CD14-positive monocyte (primary cell): Measurements from ENCODE around the gene GRIK5. TPM values are rescaled to one million over a fixed set of nuclear protein-coding genes. Genes with fewer than 3 reads are reported as not detected.

Source experiments
- DNase-seq, 3 donors: peaks; one replicate each; pipeline ENCODE4 v3.0.0-alpha.2; 2011 to 2022
- H2AFZ ChIP-seq: 2 replicates; pipeline ENCODE4 v1.6.0; 2012; ENCODE audit warnings: mild to moderate bottlenecking, low read depth, low read length, inconsistent platforms; ENCODE audit not compliant: insufficient read depth, poor library complexity, severe bottlenecking
- H3K27ac ChIP-seq, 2 donors: 1 replicate in 1 of 2; 2 replicates in 1 of 2; pipeline ENCODE4 v1.5.1; 2012 to 2013; ENCODE audit warnings: low read length in 2 of 2, control low read depth in 1 of 2, inconsistent platforms in 1 of 2, low read depth in 1 of 2, mild to moderate bottlenecking in 1 of 2
- H3K27me3 ChIP-seq, 2 donors: one replicate each; pipeline versions ENCODE4 v1.6.0 to v1.6.1; 2011 to 2013; ENCODE audit warnings: low read length in 2 of 2; ENCODE audit not compliant: control insufficient read depth in 2 of 2, insufficient read depth in 2 of 2
- H3K36me3 ChIP-seq, 2 donors: replicated peaks in 1 of 2; 1 replicate in 1 of 2; 2 replicates in 1 of 2; pipeline versions ENCODE4 v1.5.1 to v1.6.1; 2012 to 2013; ENCODE audit warnings: low read length in 2 of 2, control low read depth in 1 of 2, inconsistent platforms in 1 of 2, mild to moderate bottlenecking in 1 of 2; ENCODE audit not compliant: insufficient read depth in 2 of 2, control insufficient read depth in 1 of 2
- H3K4me1 ChIP-seq, 2 donors: 1 replicate in 1 of 2; 2 replicates in 1 of 2; pipeline versions ENCODE4 v1.5.1 to v1.6.1; 2012 to 2013; ENCODE audit warnings: low read length in 2 of 2, control low read depth in 1 of 2, inconsistent platforms in 1 of 2, mild to moderate bottlenecking in 1 of 2, moderate library complexity in 1 of 2; ENCODE audit not compliant: insufficient read depth in 2 of 2, control insufficient read depth in 1 of 2
- H3K4me2 ChIP-seq: replicated peaks from 2 replicates; pipeline ENCODE3; 2012; ENCODE audit warnings: low read length, moderate library complexity, mild to moderate bottlenecking; ENCODE audit not compliant: poor library complexity, severe bottlenecking; ENCODE audit errors: extremely low read depth
- H3K4me3 ChIP-seq, 3 experiments: fragments of 200-600 bp in 1 of 3; sonication (generic) in 1 of 3; replicated peaks in 1 of 3; 1 replicate in 2 of 3; 2 replicates in 1 of 3; pipeline ENCODE4 v1.5.1; 2011 to 2013; ENCODE audit warnings: low read length in 3 of 3, mild to moderate bottlenecking in 3 of 3, control low read depth in 2 of 3, low read depth in 2 of 3, inconsistent platforms in 1 of 3, moderate library complexity in 1 of 3
- H3K79me2 ChIP-seq: 2 replicates; pipeline ENCODE4 v1.6.0; 2012; ENCODE audit warnings: mild to moderate bottlenecking, control low read depth, inconsistent platforms, low read length, moderate library complexity; ENCODE audit not compliant: insufficient read depth
- H3K9ac ChIP-seq: 2 replicates; pipeline ENCODE4 v1.6.0; 2017; ENCODE audit warnings: low read length, mild to moderate bottlenecking; ENCODE audit not compliant: insufficient read depth, poor library complexity, severe bottlenecking
- H3K9me3 ChIP-seq, 2 donors: replicated peaks in 1 of 2; 1 replicate in 1 of 2; 2 replicates in 1 of 2; pipeline versions ENCODE4 v1.5.1 to v1.6.1; 2012 to 2013; ENCODE audit warnings: low read length in 2 of 2, control low read depth in 1 of 2; ENCODE audit not compliant: control insufficient read depth in 1 of 2, insufficient read depth in 1 of 2
- H4K20me1 ChIP-seq: 2 replicates; pipeline ENCODE4 v1.6.0; 2012; ENCODE audit warnings: mild to moderate bottlenecking, low read length, control low read depth, moderate library complexity; ENCODE audit not compliant: insufficient read depth
- H3K27ac Mint-ChIP-seq, 7 donors: one replicate each; pipeline ENCODE4 v1.8.0; 2020; ENCODE audit warnings: mild to moderate bottlenecking in 7 of 7, mixed read lengths in 7 of 7, moderate library complexity in 6 of 7, inconsistent platforms in 2 of 7
- H3K27me3 Mint-ChIP-seq, 3 donors: one replicate each; pipeline ENCODE4 v1.8.0; 2021 to 2022; ENCODE audit warnings: low read depth in 3 of 3, mild to moderate bottlenecking in 3 of 3, mixed read lengths in 3 of 3, moderate library complexity in 3 of 3, inconsistent platforms in 1 of 3
- H3K36me3 Mint-ChIP-seq, 2 donors: one replicate each; pipeline ENCODE4 v1.8.0; 2020; ENCODE audit warnings: mixed read lengths in 2 of 2, inconsistent platforms in 1 of 2, mild to moderate bottlenecking in 1 of 2
- H3K4me1 Mint-ChIP-seq: one replicate; pipeline ENCODE4 v1.8.0; 2020; ENCODE audit warnings: mild to moderate bottlenecking, mixed read lengths
- H3K4me3 Mint-ChIP-seq, 2 donors: one replicate each; pipeline ENCODE4 v1.8.0; 2020; ENCODE audit warnings: mild to moderate bottlenecking in 2 of 2, mixed read lengths in 2 of 2, moderate library complexity in 1 of 2
- H3K9me3 Mint-ChIP-seq, 7 donors: one replicate each; pipeline ENCODE4 v1.8.0; 2020 to 2022; ENCODE audit warnings: mixed read lengths in 7 of 7, mild to moderate bottlenecking in 6 of 7, moderate library complexity in 6 of 7, inconsistent platforms in 2 of 7
- WGBS: methylation state at CpG from one replicate; pipeline ENCODE4 v1.1.5; 2013; ENCODE audit warnings: missing lambda C conversion rate; ENCODE audit not compliant: insufficient coverage; 5-methylcytosine and 5-hydroxymethylcytosine counted together
- intact Hi-C, 2 donors: fragments of 100-400 bp; cut with micrococcal nuclease; formaldehyde crosslinking; loops; one replicate each; pipeline versions ENCODE4 v1.15.0 to v1.15.1; 2023
- polyA plus RNA-seq, 3 donors: library from polyadenylated mRNA; depleted of rRNA in 1 of 3; unstranded in 2 of 3; stranded (reverse) in 1 of 3; fragments of 300-500 nt in 2 of 3; fragments of >200 nt in 1 of 3; fragmentation: Illumina TruSeq in 2 of 3; gene quantifications; 1 replicate in 2 of 3; 2 replicates in 1 of 3; pipeline ENCODE4 v1.2.3, GENCODE V29; 2012 to 2021
- TF ChIP-seq, protein P1 (sequence below): fragments of 200-600 bp; IDR thresholded peaks from one replicate; pipeline ENCODE4 v1.8.0; 2022; ENCODE audit warnings: antibody characterized with exemption, mild to moderate bottlenecking

GRIK5 gene
- polyA plus RNA-seq, 3 donors: 0.12 to 0.28 TPM; not detected in 1

DNA sequence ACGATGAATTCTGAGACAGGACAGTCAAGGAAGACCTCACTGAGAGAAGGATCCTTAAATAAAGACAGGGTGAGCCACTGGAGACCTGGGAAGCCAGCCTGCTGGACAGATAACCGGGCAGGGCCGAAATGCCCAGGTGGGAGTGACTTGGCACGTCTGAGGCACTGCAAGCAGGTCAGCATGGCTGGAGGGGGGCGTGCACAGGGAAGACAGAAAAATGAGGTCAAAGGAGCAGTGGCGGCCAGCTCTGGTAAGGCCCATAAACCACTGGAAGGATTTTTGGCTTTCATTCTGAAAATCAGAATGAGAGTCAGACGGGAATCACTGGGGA is 70.2 kb downstream of the GRIK5 start:
- H3K9ac ChIP-seq: no peak overlapping the region
- H3K27ac ChIP-seq: no peak overlapping the region
- H3K4me2 ChIP-seq: no peak overlapping the region
- H3K27me3 ChIP-seq: peaks cover 30 to 55% of the 10 kb centered on the region in 2 donors
- no peaks in the 10 kb centered on the region for H4K20me1 ChIP-seq
- TF ChIP-seq, protein P1, sequence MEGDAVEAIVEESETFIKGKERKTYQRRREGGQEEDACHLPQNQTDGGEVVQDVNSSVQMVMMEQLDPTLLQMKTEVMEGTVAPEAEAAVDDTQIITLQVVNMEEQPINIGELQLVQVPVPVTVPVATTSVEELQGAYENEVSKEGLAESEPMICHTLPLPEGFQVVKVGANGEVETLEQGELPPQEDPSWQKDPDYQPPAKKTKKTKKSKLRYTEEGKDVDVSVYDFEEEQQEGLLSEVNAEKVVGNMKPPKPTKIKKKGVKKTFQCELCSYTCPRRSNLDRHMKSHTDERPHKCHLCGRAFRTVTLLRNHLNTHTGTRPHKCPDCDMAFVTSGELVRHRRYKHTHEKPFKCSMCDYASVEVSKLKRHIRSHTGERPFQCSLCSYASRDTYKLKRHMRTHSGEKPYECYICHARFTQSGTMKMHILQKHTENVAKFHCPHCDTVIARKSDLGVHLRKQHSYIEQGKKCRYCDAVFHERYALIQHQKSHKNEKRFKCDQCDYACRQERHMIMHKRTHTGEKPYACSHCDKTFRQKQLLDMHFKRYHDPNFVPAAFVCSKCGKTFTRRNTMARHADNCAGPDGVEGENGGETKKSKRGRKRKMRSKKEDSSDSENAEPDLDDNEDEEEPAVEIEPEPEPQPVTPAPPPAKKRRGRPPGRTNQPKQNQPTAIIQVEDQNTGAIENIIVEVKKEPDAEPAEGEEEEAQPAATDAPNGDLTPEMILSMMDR: no peak
- DNase-seq: no peak
- intact Hi-C loops: no loop called here
- H3K4me3 Mint-ChIP-seq: peak overlapping the region in 1 of 2 donors; percentile 89
- no peaks in the 10 kb centered on the region for H3K79me2 ChIP-seq
- peaks cover 60 to 69% (median 61%) of the 10 kb centered on the region in 3 donors for H3K27me3 Mint-ChIP-seq
- no peak overlapping the region for H3K4me3 ChIP-seq
- H3K27ac Mint-ChIP-seq: no peak overlapping the region
- H2AFZ ChIP-seq: no peak overlapping the region
- H3K9me3 ChIP-seq: peaks cover 0 to 12% of the 10 kb centered on the region in 2 donors
- peaks cover 0 to 9% of the 10 kb centered on the region in 2 donors for H3K36me3 Mint-ChIP-seq
- no peaks in the 10 kb centered on the region for H3K36me3 ChIP-seq
- peaks cover 5 to 9% of the 10 kb centered on the region in 2 donors for H3K4me1 ChIP-seq
- whole genome bisulfite sequencing: 94% methylated on average over 7 of the region's 7 CpGs
- peaks cover 7% of the 10 kb centered on the region for H3K4me1 Mint-ChIP-seq
- peaks cover 0 to 9% (median 3%) of the 10 kb centered on the region in 7 donors for H3K9me3 Mint-ChIP-seq

DNA sequence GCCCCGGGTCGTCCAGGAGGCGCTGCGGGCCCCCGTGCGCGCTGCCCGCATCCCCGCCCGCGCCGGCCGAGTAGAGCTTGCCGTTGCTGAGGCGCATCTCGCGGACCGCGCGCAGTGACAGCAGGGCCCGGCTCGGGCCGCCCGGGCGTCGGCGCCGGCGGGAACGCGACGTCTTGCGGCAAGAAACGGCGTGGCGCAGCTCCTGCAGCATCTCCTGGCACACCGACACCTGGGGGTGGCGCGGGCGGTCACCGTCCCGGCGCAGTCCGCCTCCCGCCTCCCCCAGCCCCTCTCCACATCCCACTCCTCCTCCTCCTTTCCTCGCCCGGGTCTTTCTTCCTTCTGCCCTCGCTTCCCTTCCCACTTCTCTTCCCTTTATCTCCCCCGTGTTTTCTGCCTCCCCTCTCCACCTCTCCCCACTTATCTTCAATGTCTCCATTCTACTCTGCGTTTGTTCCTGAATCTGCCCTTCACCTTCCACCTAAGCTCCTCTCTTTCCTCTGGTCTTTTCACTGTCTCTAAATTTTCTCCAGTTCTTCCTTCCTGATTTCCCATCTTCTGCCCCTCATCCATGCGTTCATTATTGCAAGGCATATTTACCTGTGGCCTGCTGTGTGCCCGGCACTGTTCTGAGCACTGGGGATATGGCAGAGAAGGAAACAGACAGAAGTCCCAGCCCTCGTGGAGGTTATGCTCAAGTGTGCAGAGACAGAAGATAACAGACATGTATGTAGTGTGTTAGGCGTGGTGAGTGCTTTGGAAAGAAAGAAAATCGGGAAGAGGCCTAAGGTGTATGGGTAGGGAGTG is 70.7 kb downstream of the GRIK5 start:
- no peak for DNase-seq

More for the DNA sequence above, 70.7 kb downstream of the GRIK5 start:
- H3K4me3 ChIP-seq: no peak overlapping the region
- H3K27ac Mint-ChIP-seq: no peak overlapping the region
- WGBS: 11% methylated on average over 54 of the region's 55 CpGs
- TF ChIP-seq, protein P1: no peak
- no peak overlapping the region for H2AFZ ChIP-seq
- H3K79me2 ChIP-seq: no peaks in the 10 kb centered on the region
- H3K27me3 ChIP-seq: peaks cover 30 to 61% of the 10 kb centered on the region in 2 donors
- no peak overlapping the region for H3K27ac ChIP-seq
- peaks cover 0 to 9% (median 3%) of the 10 kb centered on the region in 7 donors for H3K9me3 Mint-ChIP-seq
- H3K4me3 Mint-ChIP-seq: peak overlapping the region in 1 of 2 donors; percentile 89
- H3K36me3 Mint-ChIP-seq: peaks cover 0 to 9% of the 10 kb centered on the region in 2 donors
- no peak overlapping the region for H3K4me2 ChIP-seq
- H3K9ac ChIP-seq: no peak overlapping the region
- intact Hi-C loops: no loop called here
- H3K9me3 ChIP-seq: peaks cover 0 to 12% of the 10 kb centered on the region in 2 donors
- peaks cover 10% of the 10 kb centered on the region for H3K4me1 Mint-ChIP-seq
- no peaks in the 10 kb centered on the region for H4K20me1 ChIP-seq
- no peaks in the 10 kb centered on the region for H3K36me3 ChIP-seq
- peaks cover 5 to 11% of the 10 kb centered on the region in 2 donors for H3K4me1 ChIP-seq
- H3K27me3 Mint-ChIP-seq: peaks cover 64 to 73% (median 65%) of the 10 kb centered on the region in 3 donors
